Activated naive CD4-positive, alpha-beta T cell treated with anti-CD3 and anti-CD28 coated beads, Interleukin-2, amount 50 U/mL, for 72 hours (primary cell): ENCODE results near the gene MAST4. TPM values are rescaled to one million over a fixed set of nuclear protein-coding genes. Genes with fewer than 3 reads are reported as not detected.
A peak's percentile ranks its signal among the peaks of the same experiment; 100 is the strongest.
"Not testable (repeated sequence)": the region's sequence is repeated elsewhere in the genome, so short reads cannot be mapped to it uniquely, and the experiment has no call there.

Experiments
- ATAC-seq, 2 donors: fragments of 150-1000 bp; cut with Tn5 transposase; 2 replicates each; pipeline ENCODE4 v1.10.0; 2021; ENCODE audit warnings: mild to moderate bottlenecking in 2 of 2, moderate library complexity in 2 of 2
- DNase-seq, 2 donors: peaks; one replicate each; pipeline ENCODE4 v3.0.0; 2021 to 2022; ENCODE audit warnings: low spot score in 2 of 2
- H3K27ac Mint-ChIP-seq, 2 donors: one replicate each; pipeline ENCODE4 v1.8.0; 2022; ENCODE audit warnings: mild to moderate bottlenecking in 2 of 2, mixed read lengths in 2 of 2
- H3K36me3 Mint-ChIP-seq, 2 donors: one replicate each; pipeline ENCODE4 v1.8.0; 2022; ENCODE audit warnings: mixed read lengths in 2 of 2
- H3K9me3 Mint-ChIP-seq, 2 donors: one replicate each; pipeline ENCODE4 v1.8.0; 2022; ENCODE audit warnings: mixed read lengths in 2 of 2
- total RNA-seq, 2 donors: library from RNA; stranded (reverse); gene quantifications; one replicate each; pipeline ENCODE4 v1.2.3, GENCODE V29; 2022

The MAST4 gene
- total RNA-seq, 2 donors from 2014 or later = 29.5 to 41.7 TPM

GRCh38 chr5:66742083-66742895, 146.1 kb downstream of the MAST4 start:
- DNase-seq (no peak), ATAC-seq (no peak)
- Mint-ChIP-seq H3K9me3 (no peaks in the 10 kb centered on the region), H3K27ac (no peak overlapping the region), H3K36me3 (no peaks in the 10 kb centered on the region)

GRCh38 chr5:66742896-66743247, 146.7 kb downstream of the MAST4 start:
- H3K27ac Mint-ChIP-seq = no peak overlapping the region
- no peaks in the 10 kb centered on the region for H3K36me3 Mint-ChIP-seq
- H3K9me3 Mint-ChIP-seq = no peaks in the 10 kb centered on the region
- DNase-seq = no peak
- ATAC-seq = no peak

GRCh38 chr5:66743344-66743743, 147.2 kb downstream of the MAST4 start:
- Mint-ChIP-seq H3K36me3 (no peaks in the 10 kb centered on the region), H3K27ac (peak overlapping the region in 1 of 2 donors; percentile 4), H3K9me3 (no peaks in the 10 kb centered on the region)
- ATAC-seq (no peak), DNase-seq (no peak)

GRCh38 chr5:66744040-66744439, 147.8 kb downstream of the MAST4 start:
- DNase-seq (no peak), ATAC-seq (no peak)
- no peaks in the 10 kb centered on the region for H3K36me3 Mint-ChIP-seq
- no peaks in the 10 kb centered on the region for H3K9me3 Mint-ChIP-seq
- no peak overlapping the region for H3K27ac Mint-ChIP-seq

- no peaks in the 10 kb centered on the region for H3K9me3 Mint-ChIP-seq
- no peaks in the 10 kb centered on the region for H3K36me3 Mint-ChIP-seq
- no peak overlapping the region for H3K27ac Mint-ChIP-seq
- ATAC-seq (no peak), DNase-seq (no peak)
These were observed 149.1 kb downstream of the MAST4 start for GRCh38 chr5:66745297-66745696.

- Mint-ChIP-seq H3K9me3 (no peaks in the 10 kb centered on the region), H3K36me3 (no peaks in the 10 kb centered on the region), H3K27ac (no peak overlapping the region)
- no peak for DNase-seq
- ATAC-seq = no peak
These were observed 151.4 kb downstream of the MAST4 start for GRCh38 chr5:66747607-66748006.

- not testable (repeated sequence) for DNase-seq, H3K9me3 Mint-ChIP-seq, H3K27ac Mint-ChIP-seq, H3K36me3 Mint-ChIP-seq, ATAC-seq
These were observed 156.5 kb downstream of the MAST4 start for GRCh38 chr5:66752668-66753067.

- peak in 1 of 2 donors; percentile 18 for DNase-seq
- no peak for ATAC-seq
- Mint-ChIP-seq H3K36me3 (no peaks in the 10 kb centered on the region), H3K9me3 (no peaks in the 10 kb centered on the region), H3K27ac (no peak overlapping the region)
These were observed 161.1 kb downstream of the MAST4 start for GRCh38 chr5:66757219-66757833.

GRCh38 chr5:66757834-66758371, 161.7 kb downstream of the MAST4 start:
- Mint-ChIP-seq H3K9me3 (no peaks in the 10 kb centered on the region), H3K36me3 (no peaks in the 10 kb centered on the region), H3K27ac (no peak overlapping the region)
- DNase-seq = no peak
- no peak for ATAC-seq

- Mint-ChIP-seq H3K27ac (no peak overlapping the region), H3K36me3 (no peaks in the 10 kb centered on the region), H3K9me3 (no peaks in the 10 kb centered on the region)
- ATAC-seq (no peak), DNase-seq (no peak)
These were observed 173.0 kb downstream of the MAST4 start for GRCh38 chr5:66769030-66769733.

- Mint-ChIP-seq H3K27ac (no peak overlapping the region), H3K9me3 (no peaks in the 10 kb centered on the region), H3K36me3 (no peaks in the 10 kb centered on the region)
- ATAC-seq (no peak), DNase-seq (no peak)
These were observed 173.8 kb downstream of the MAST4 start for GRCh38 chr5:66769839-66770617.

GRCh38 chr5:66777868-66778267, 181.7 kb downstream of the MAST4 start:
- DNase-seq = no peak
- no peak overlapping the region for H3K27ac Mint-ChIP-seq
- ATAC-seq = no peak
- H3K36me3 Mint-ChIP-seq = no peaks in the 10 kb centered on the region
- no peaks in the 10 kb centered on the region for H3K9me3 Mint-ChIP-seq

GRCh38 chr5:66779528-66779927, 183.3 kb downstream of the MAST4 start:
- DNase-seq (no peak), ATAC-seq (no peak)
- no peaks in the 10 kb centered on the region for H3K36me3 Mint-ChIP-seq
- no peaks in the 10 kb centered on the region for H3K9me3 Mint-ChIP-seq
- H3K27ac Mint-ChIP-seq = no peak overlapping the region

GRCh38 chr5:66788556-66788955, 192.4 kb downstream of the MAST4 start:
- no peak for ATAC-seq

GRCh38 chr5:66789434-66789833, 193.2 kb downstream of the MAST4 start:
- no peaks in the 10 kb centered on the region for H3K9me3 Mint-ChIP-seq
- H3K27ac Mint-ChIP-seq = no peak overlapping the region
- DNase-seq (no peak), ATAC-seq (no peak)
- no peaks in the 10 kb centered on the region for H3K36me3 Mint-ChIP-seq

More at GRCh38 chr5:66788556-66788955, 192.4 kb downstream of the MAST4 start:
- Mint-ChIP-seq H3K9me3 (no peaks in the 10 kb centered on the region), H3K27ac (no peak overlapping the region), H3K36me3 (no peaks in the 10 kb centered on the region)
- DNase-seq = no peak

- DNase-seq (no peak), ATAC-seq (no peak)
- Mint-ChIP-seq H3K27ac (no peak overlapping the region), H3K9me3 (no peaks in the 10 kb centered on the region), H3K36me3 (no peaks in the 10 kb centered on the region)
These were observed 196.9 kb downstream of the MAST4 start for GRCh38 chr5:66793049-66793448.

- ATAC-seq (no peak), DNase-seq (no peak)
- Mint-ChIP-seq H3K9me3 (no peaks in the 10 kb centered on the region), H3K36me3 (no peaks in the 10 kb centered on the region), H3K27ac (no peak overlapping the region)
These were observed 199.5 kb downstream of the MAST4 start for GRCh38 chr5:66795682-66796081.
